ENCODE results near the gene TTYH1.

The TTYH1 gene

DNA sequence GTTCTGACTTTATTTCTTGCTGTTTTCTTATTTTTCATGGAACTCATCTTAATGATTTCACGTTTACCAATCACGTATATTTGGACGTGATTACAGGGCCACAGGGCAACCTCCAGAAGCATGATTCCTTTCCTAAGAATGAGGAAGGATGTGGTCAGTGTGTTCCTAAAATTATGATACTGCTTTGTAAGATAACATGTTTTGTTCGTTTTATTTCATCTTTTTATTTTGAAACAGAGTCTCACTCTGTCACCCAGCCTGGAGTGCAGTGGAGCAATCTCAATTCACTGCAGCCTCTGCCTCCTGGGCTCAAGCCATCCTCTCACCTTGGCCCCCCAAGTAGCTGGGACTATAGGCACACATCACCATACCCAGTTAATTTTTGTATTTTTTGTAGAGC is 25.7 kb upstream of the TTYH1 start:
- no peak overlapping the region for H3K4me3 ChIP-seq (ENCODE audit: low read depth, low read length)

DNA sequence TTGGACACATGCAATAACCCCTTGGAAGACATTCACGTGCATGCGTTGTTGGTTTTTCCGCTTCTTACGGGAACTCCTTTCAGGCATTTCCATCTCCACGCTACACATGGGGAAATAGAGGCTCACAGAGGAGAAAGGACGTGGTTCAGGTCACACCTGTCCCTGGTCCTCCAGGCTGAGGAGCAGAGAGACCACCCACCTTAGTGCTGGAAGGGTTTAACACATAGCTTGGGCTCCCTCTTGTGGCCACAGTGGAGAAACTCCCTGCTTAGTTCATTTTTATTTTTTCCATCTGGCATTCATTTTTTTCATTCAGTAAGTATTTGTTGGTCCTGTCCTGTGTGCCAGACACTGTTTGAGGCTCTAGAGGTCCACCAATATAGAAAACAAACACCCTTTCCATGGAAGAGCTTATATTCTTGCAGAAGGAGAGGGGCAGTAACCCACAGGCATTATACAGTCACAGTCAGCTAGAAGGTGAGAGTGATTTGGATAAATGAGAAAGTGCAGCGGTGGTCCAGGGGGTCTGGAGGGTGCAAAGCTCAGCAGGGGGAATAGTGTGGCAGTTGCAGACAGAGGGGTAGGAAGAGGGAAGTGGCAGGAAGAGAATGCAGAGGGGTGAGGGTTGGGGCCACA is 24.2 kb upstream of the TTYH1 start:
- in situ Hi-C loops (cut with HindIII; ENCODE audit: low sequenced_read_pairs): no loop called here
- H3K4me3 ChIP-seq (ENCODE audit: low read depth, low read length): no peak overlapping the region
- TF ChIP-seq, protein P1, sequence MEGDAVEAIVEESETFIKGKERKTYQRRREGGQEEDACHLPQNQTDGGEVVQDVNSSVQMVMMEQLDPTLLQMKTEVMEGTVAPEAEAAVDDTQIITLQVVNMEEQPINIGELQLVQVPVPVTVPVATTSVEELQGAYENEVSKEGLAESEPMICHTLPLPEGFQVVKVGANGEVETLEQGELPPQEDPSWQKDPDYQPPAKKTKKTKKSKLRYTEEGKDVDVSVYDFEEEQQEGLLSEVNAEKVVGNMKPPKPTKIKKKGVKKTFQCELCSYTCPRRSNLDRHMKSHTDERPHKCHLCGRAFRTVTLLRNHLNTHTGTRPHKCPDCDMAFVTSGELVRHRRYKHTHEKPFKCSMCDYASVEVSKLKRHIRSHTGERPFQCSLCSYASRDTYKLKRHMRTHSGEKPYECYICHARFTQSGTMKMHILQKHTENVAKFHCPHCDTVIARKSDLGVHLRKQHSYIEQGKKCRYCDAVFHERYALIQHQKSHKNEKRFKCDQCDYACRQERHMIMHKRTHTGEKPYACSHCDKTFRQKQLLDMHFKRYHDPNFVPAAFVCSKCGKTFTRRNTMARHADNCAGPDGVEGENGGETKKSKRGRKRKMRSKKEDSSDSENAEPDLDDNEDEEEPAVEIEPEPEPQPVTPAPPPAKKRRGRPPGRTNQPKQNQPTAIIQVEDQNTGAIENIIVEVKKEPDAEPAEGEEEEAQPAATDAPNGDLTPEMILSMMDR (IDR thresholded peaks at IDR 0.05; ENCODE audit: low read depth, low read length, missing control alignments): peak; percentile 72
- peak; percentile 53 for DNase-seq (ENCODE audit: low read depth)

More for the DNA sequence above, 25.7 kb upstream of the TTYH1 start:
- in situ Hi-C loops (cut with HindIII; ENCODE audit: low sequenced_read_pairs): no loop called here
- DNase-seq (ENCODE audit: low read depth): no peak
- TF ChIP-seq, protein P1 (IDR thresholded peaks at IDR 0.05; ENCODE audit: low read depth, low read length, missing control alignments): no peak

DNA sequence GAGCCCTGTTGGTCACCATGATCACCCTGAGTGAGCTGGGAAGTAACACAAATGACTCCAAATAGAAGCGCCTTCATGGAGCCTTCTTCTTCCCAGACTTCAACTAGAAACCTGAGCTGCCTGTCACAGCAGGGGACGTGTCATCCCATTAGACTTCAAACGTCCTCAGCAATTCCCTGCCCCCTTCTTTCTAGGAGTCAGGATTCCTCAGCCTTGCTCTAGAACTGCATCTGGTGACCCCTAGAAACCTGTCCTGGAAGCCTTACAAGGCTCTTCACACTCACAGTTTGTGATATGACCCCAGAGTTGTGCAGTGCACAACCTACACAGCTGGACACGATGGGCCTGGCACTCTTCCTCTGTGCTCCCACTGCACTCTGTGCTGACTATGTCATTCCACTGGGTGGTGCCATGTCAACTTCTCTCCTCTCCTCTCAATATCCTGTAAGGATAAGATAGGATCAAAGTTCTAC is 23.6 kb upstream of the TTYH1 start:
- no peak overlapping the region for H3K4me3 ChIP-seq (ENCODE audit: low read depth, low read length)
- no peak for DNase-seq (ENCODE audit: low read depth)
- TF ChIP-seq, protein P1 (IDR thresholded peaks at IDR 0.05; ENCODE audit: low read depth, low read length, missing control alignments): no peak
- in situ Hi-C loops (cut with HindIII; ENCODE audit: low sequenced_read_pairs): no loop called here

DNA sequence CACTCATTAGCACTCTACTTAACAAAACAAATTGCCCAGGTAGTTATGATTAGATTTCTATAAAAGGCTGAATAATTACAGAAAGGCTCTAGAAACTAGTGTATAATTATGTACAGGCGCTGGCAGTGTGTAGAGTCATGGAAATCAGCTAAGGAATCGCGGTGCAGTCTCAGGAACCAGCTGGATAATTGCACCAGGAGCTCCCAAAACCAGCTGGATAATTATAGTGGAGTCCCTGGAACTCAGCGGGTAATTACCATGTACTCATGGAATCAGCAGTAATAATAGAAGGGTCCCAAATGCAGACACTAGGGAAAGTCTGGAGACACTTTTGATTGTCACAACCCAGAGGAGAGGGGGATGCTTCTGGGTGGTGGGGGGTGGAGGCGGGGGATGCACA is 23.2 kb upstream of the TTYH1 start:
- TF ChIP-seq, protein P1 (IDR thresholded peaks at IDR 0.05; ENCODE audit: low read depth, low read length, missing control alignments): no peak
- H3K4me3 ChIP-seq (ENCODE audit: low read depth, low read length): no peak overlapping the region
- in situ Hi-C loops (cut with HindIII; ENCODE audit: low sequenced_read_pairs): no loop called here
- no peak for DNase-seq (ENCODE audit: low read depth)

DNA sequence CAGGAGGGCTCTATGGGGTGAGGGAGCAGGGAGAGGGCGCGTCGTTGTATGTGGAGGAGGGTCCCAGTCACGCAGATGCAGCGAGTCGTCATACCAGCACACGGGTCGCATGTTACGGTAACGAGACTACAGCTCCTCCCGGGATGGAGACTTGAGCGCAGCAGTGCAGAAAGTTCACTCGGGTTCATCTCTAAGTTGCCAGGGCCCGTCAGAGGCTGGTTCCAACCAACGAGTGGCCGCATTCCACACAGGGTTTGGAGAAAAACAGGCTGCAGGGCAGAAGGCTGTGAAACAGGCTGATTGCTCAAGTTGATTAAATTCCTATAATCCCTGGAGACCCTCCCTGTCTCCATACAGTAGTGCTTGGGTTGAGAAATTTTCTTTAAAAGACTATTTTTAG is 21.9 kb upstream of the TTYH1 start:
- DNase-seq (ENCODE audit: low read depth): no peak
- TF ChIP-seq, protein P1 (IDR thresholded peaks at IDR 0.05; ENCODE audit: low read depth, low read length, missing control alignments): no peak
- in situ Hi-C loops (cut with HindIII; ENCODE audit: low sequenced_read_pairs): no loop called here
- no peak overlapping the region for H3K4me3 ChIP-seq (ENCODE audit: low read depth, low read length)

DNA sequence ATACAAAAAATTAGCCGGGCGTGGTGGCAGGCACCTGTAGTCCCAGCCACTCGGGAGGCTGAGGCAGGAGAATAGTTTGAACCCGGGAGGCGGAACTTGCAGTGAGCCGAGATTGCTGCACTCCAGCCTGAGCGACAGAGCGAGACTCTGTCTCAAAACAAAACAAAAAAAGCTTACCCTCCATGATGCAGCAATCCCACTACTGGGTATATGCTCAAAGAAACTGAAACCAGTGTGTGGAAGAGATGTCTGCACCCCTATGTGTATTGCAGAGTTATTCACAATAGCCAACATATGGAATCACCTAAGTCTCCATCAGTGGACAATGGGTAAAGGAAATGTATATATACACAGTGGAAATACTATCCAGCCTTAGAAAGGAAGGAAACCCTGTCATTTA is 19.6 kb upstream of the TTYH1 start:
- no peak for DNase-seq (ENCODE audit: low read depth)
- H3K4me3 ChIP-seq (ENCODE audit: low read depth, low read length): no peak overlapping the region
- TF ChIP-seq, protein P1 (IDR thresholded peaks at IDR 0.05; ENCODE audit: low read depth, low read length, missing control alignments): no peak
- in situ Hi-C loops (cut with HindIII; ENCODE audit: low sequenced_read_pairs): no loop called here
